Measurements from ENCODE around the gene PFN4.

Gene PFN4

DNA sequence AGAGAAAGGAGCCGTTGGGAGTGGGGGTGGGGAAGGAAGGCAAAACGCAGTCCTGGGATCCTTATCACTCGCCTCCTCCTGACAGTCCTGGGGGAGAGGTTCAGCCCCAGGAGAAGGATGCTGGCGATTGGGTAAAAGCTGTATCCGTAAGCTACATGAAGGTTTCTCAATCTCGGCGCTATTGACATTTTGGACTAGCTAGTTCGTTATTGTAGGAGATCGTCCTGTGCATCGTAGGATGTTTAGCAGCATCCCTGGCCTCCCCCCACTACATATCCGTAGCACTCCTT lies 38.0 kb downstream of the PFN4 start:
- Histone ChIP-seq H3K36me3 (ENCODE audit: control insufficient read depth, insufficient read depth, low read length) (no peaks in the 10 kb centered on the region), H3K9ac (ENCODE audit: low read length) (peak overlapping the region; percentile 87), H3K4me1 (ENCODE audit: control insufficient read depth, insufficient read depth, low read length) (peaks cover 17% of the 10 kb centered on the region), H3K9me3 (ENCODE audit: control insufficient read depth, low read length) (no peaks in the 10 kb centered on the region), H3K4me3 (ENCODE audit: low read length) (peak overlapping the region; percentile 66), H3K27me3 (ENCODE audit: control insufficient read depth, insufficient read depth, low read length) (no peaks in the 10 kb centered on the region)

GRCh38 chr2:24084386-24085199 lies 38.5 kb downstream of the PFN4 start, which contains the start of gene TP53I3:
Gene TP53I3 (minus strand): TSS chr2:24084834. CDS start chr2:24084326, 508 bp downstream.
- Histone ChIP-seq H3K36me3 (ENCODE audit: control insufficient read depth, insufficient read depth, low read length) (no peaks in the 10 kb centered on the region), H3K4me1 (ENCODE audit: control insufficient read depth, insufficient read depth, low read length) (peaks cover 17% of the 10 kb centered on the region), H3K9ac (ENCODE audit: low read length) (peak within 1 kb of the TSS; percentile 87), H3K27me3 (ENCODE audit: control insufficient read depth, insufficient read depth, low read length) (no peaks in the 10 kb centered on the region), H3K4me3 (ENCODE audit: low read length) (peak within 1 kb of the TSS; percentile 66), H3K9me3 (ENCODE audit: control insufficient read depth, low read length) (no peaks in the 10 kb centered on the region)

DNA sequence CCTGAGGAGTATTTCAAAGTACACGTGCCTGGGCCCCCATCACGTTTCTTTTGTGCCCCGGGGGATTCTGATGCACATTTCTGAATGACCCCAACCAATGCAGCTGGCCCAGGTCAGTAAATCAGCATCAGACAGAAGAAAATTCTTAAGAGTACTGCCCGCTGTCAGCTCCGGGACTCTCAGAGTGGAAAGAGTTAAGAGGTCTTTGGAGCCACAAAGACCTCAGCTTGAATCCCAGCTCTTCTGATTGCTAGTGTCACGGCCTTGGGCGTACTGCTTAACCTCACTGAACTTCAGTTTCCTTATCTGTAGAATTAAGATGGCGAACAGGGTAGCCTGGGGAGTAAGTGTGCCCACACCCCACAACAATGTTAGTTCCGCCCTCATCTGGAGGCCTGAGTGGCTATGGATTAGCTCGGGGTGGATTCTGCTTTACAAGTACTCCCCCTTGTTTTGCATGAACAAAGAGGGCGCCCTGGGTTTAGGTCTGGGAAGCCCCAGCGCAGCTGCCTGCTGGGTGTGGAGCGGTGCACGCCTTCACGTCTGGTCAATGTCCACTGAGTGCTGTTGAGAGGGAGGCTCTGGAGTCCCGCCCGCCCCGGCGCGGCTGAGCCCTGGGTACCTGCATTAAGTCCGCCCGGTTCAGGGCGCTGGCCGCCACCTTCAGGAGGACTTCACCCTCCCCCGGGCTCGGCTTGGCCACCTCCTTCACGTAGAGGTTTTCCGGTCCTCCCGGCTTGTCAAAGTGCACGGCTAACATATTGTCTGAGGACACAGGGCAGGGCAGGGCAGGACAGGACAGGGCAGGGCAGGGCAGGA lies 39.4 kb downstream of the PFN4 start:
- H3K27me3 ChIP-seq (ENCODE audit: control insufficient read depth, insufficient read depth, low read length): no peaks in the 10 kb centered on the region
- peak overlapping the region; percentile 87 for H3K9ac ChIP-seq (ENCODE audit: low read length)
- H3K4me1 ChIP-seq (ENCODE audit: control insufficient read depth, insufficient read depth, low read length): peaks cover 17% of the 10 kb centered on the region
- no peaks in the 10 kb centered on the region for H3K9me3 ChIP-seq (ENCODE audit: control insufficient read depth, low read length)
- H3K4me3 ChIP-seq (ENCODE audit: low read length): peak overlapping the region; percentile 66
- no peaks in the 10 kb centered on the region for H3K36me3 ChIP-seq (ENCODE audit: control insufficient read depth, insufficient read depth, low read length)

DNA sequence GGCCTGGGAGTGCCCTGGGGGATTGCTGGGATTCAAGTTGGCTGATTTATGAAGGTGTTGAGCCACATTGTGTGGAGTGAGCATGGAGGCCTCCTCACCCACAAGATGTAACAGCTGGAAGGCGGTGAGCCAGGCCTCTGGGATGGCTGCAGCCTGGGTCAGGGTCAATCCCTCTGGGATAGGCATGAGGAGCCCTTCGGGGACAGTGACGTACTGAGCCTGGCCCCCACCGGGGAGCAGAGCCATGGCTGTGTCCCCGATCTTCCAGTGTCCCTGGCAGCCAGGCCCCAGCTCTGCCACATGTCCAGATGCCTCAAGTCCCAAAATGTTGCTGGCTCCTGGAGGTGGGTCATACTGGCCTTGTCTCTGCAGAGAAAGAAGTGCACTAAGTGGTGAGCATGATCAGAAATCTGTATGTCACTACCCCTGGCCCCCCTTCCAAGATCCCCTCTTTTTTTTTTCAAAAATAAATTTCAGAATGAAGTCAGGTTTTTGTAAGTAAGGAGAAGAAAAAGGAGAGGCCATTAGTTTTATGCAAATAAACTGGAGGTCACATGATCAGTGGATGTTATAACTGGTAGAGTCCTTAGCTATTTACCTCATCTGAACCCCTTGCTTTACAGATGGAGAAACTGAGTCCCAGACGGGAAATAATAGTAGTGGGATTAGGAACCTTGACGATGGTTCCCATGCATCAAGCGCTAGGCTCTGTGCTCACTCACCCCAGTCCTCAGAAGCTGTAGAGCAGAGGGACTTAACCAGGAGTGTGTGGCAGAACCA lies 40.2 kb downstream of the PFN4 start:
- Histone ChIP-seq H3K9me3 (ENCODE audit: control insufficient read depth, low read length) (no peaks in the 10 kb centered on the region), H3K9ac (ENCODE audit: low read length) (peak overlapping the region; percentile 87), H3K27me3 (ENCODE audit: control insufficient read depth, insufficient read depth, low read length) (no peaks in the 10 kb centered on the region), H3K36me3 (ENCODE audit: control insufficient read depth, insufficient read depth, low read length) (no peaks in the 10 kb centered on the region), H3K4me1 (ENCODE audit: control insufficient read depth, insufficient read depth, low read length) (peaks cover 20% of the 10 kb centered on the region), H3K4me3 (ENCODE audit: low read length) (peak overlapping the region; percentile 66)

DNA sequence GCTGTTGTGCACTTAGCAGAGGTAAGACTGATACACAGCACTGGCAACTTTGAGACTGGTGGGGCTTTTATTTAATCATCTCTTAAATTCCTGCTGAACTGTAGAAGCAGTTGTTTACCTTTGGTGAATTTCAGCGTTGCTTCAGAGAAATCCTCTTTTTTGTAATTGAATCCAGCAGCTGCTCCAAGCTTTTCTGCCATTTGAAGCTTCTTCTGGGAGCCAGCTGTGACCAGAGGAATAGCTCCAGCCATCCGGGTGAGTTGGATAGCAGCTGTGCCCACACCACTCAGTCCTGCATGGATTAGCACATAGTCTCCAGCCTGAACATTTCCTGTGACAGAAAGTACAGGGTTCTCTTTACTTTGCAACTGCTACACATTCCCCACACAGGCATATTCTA lies 42.4 kb downstream of the PFN4 start:
- Histone ChIP-seq H3K9ac (ENCODE audit: low read length) (no peak overlapping the region), H3K4me1 (ENCODE audit: control insufficient read depth, insufficient read depth, low read length) (peaks cover 26% of the 10 kb centered on the region), H3K4me3 (ENCODE audit: low read length) (no peak overlapping the region), H3K36me3 (ENCODE audit: control insufficient read depth, insufficient read depth, low read length) (no peaks in the 10 kb centered on the region), H3K9me3 (ENCODE audit: control insufficient read depth, low read length) (no peaks in the 10 kb centered on the region), H3K27me3 (ENCODE audit: control insufficient read depth, insufficient read depth, low read length) (no peaks in the 10 kb centered on the region)

GRCh38 chr2:24077879-24078278 lies 45.3 kb downstream of the PFN4 start:
- Histone ChIP-seq H3K27me3 (ENCODE audit: control insufficient read depth, insufficient read depth, low read length) (no peaks in the 10 kb centered on the region), H3K9me3 (ENCODE audit: control insufficient read depth, low read length) (no peaks in the 10 kb centered on the region), H3K36me3 (ENCODE audit: control insufficient read depth, insufficient read depth, low read length) (no peaks in the 10 kb centered on the region), H3K4me3 (ENCODE audit: low read length) (peak overlapping the region; percentile 53), H3K9ac (ENCODE audit: low read length) (peak overlapping the region; percentile 91), H3K4me1 (ENCODE audit: control insufficient read depth, insufficient read depth, low read length) (peaks cover 16% of the 10 kb centered on the region)

GRCh38 chr2:24077535-24077877 lies 45.6 kb downstream of the PFN4 start:
- Histone ChIP-seq H3K36me3 (ENCODE audit: control insufficient read depth, insufficient read depth, low read length) (no peaks in the 10 kb centered on the region), H3K4me1 (ENCODE audit: control insufficient read depth, insufficient read depth, low read length) (peaks cover 15% of the 10 kb centered on the region)

GRCh38 chr2:24076849-24077534 lies 46.1 kb downstream of the PFN4 start:
- Histone ChIP-seq H3K9ac (ENCODE audit: low read length) (peak overlapping the region; percentile 91), H3K4me1 (ENCODE audit: control insufficient read depth, insufficient read depth, low read length) (peaks cover 15% of the 10 kb centered on the region), H3K27me3 (ENCODE audit: control insufficient read depth, insufficient read depth, low read length) (no peaks in the 10 kb centered on the region), H3K4me3 (ENCODE audit: low read length) (peak overlapping the region; percentile 53), H3K36me3 (ENCODE audit: control insufficient read depth, insufficient read depth, low read length) (no peaks in the 10 kb centered on the region), H3K9me3 (ENCODE audit: control insufficient read depth, low read length) (no peaks in the 10 kb centered on the region)

More at GRCh38 chr2:24077535-24077877, 45.6 kb downstream of the PFN4 start:
- Histone ChIP-seq H3K9me3 (ENCODE audit: control insufficient read depth, low read length) (no peaks in the 10 kb centered on the region), H3K9ac (ENCODE audit: low read length) (peak overlapping the region; percentile 91), H3K4me3 (ENCODE audit: low read length) (peak overlapping the region; percentile 53), H3K27me3 (ENCODE audit: control insufficient read depth, insufficient read depth, low read length) (no peaks in the 10 kb centered on the region)

GRCh38 chr2:24075915-24076848 lies 47.0 kb downstream of the PFN4 start, which contains the start of gene SF3B6:
Gene SF3B6 (minus strand): TSS chr2:24076326. CDS start chr2:24076229, 97 bp downstream.
- no peaks in the 10 kb centered on the region for H3K36me3 ChIP-seq (ENCODE audit: control insufficient read depth, insufficient read depth, low read length)
- H3K4me3 ChIP-seq (ENCODE audit: low read length): peak within 1 kb of the TSS; percentile 100
- H3K4me1 ChIP-seq (ENCODE audit: control insufficient read depth, insufficient read depth, low read length): peaks cover 15% of the 10 kb centered on the region

DNA sequence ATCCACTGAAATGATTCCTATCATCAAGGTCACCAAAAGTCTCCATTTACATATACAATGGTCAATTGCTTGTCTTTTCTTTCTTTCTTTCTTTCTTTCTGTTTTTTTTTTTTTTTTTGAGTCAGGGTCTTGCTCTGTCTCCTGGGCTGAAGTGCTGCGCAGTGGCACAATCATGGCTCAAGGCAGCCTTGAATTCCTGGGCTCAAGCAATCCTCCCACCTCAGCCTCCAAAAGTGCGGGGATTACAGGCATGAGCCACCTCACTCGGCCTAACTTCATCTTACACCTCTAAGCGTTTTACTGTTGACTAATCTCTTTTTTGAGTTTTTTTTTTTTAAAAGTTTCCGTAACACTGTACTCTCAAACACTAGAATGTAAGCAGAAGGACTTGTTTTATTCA lies 47.9 kb downstream of the PFN4 start:
- Histone ChIP-seq H3K27me3 (ENCODE audit: control insufficient read depth, insufficient read depth, low read length) (no peaks in the 10 kb centered on the region), H3K9me3 (ENCODE audit: control insufficient read depth, low read length) (no peaks in the 10 kb centered on the region), H3K9ac (ENCODE audit: low read length) (peak overlapping the region; percentile 91), H3K4me3 (ENCODE audit: low read length) (peak overlapping the region; percentile 100), H3K4me1 (ENCODE audit: control insufficient read depth, insufficient read depth, low read length) (peaks cover 15% of the 10 kb centered on the region), H3K36me3 (ENCODE audit: control insufficient read depth, insufficient read depth, low read length) (no peaks in the 10 kb centered on the region)

More at GRCh38 chr2:24075915-24076848, 47.0 kb downstream of the PFN4 start, which contains the start of gene SF3B6:
- peak within 1 kb of the TSS; percentile 91 for H3K9ac ChIP-seq (ENCODE audit: low read length)
- no peaks in the 10 kb centered on the region for H3K27me3 ChIP-seq (ENCODE audit: control insufficient read depth, insufficient read depth, low read length)
- no peaks in the 10 kb centered on the region for H3K9me3 ChIP-seq (ENCODE audit: control insufficient read depth, low read length)
